Fibroblast of skin of right biceps (primary cell): Measurements from ENCODE around the gene ITPR2.
A peak's percentile ranks its signal among the peaks of the same experiment; 100 is the strongest.

ENCODE experiments used
- DNase-seq: peaks from one replicate; pipeline ENCODE4 v3.0.0-alpha.2; 2013

ITPR2 gene

DNA sequence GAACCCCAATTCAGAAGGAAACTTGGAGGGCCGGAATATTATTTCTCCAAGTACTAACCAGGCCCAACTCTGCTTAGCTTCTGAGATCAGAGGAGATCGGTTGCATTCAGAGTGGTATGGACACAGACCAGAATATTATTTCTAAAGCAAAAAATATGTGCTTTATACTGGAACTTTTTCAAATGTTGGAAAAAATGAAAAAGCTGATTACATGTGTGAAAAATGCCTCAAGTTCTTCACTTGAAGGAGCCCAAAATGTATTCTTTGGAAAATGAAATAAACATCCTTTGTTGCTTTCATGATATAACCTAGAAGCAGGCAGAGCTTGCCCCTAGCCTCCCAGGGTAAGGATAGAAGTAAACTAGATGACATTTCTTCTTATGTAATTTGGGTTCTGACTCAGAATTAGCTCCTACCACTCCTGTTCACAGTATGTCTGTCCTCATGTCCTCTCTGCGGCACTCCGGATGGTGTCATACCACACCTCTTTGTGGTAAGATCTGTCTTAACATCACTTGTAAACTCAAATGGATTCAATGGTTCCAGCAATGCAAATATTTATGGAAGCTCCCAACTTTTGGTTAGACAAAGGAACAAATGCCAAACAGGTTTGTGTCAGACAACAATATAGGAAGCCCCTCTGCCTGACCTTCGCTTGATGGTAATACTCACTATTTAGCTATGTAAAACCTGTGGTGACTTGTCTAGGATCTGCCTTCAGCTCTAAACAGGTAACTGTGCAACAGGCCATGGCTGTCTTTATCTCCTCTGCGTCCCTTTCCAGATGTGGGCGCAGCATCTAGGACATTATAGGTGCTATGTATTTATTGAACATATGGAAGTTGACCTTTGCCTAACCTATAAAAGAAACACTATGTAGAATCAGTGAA, 459.1 kb downstream of the ITPR2 start:
- peak; percentile 7 for DNase-seq

DNA sequence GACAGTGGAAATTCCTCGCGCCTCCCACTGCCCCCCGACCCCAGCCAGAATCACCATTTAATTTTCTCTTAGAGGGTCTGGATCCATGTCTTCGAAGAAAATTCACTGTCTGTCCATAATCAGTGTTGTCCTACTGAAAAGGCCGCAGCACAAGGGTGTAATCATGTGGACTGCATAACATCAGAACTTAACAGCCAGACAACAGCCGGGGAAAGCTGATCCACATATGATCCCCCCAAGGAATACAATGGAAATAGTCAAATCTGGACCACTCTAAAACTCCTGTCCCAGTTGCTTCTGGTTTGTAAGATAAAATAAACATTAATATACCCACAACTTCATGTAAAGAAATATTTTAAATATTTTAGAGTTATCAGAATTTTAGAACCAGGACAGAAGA, 460.1 kb downstream of the ITPR2 start:
- DNase-seq, result no peak

DNA sequence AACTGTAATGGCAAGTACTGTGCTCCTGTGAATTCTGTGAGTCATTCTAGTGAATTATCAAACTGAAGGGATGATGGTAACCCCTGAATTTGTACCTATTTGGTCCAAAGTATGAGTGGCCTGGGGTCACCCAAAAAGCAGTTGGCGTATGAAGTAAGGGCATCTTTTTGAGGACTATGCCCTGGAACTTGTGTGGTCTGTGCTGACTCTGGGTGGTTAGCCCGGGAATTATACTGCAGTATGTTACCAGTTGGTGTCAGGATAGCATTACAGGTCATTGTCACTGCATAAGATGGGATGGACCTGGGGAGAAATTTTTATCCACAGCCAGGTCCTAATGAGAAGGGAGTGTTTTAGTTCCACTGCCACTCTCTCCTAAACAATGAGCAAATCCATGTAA, 462.9 kb downstream of the ITPR2 start:
- DNase-seq, result no peak

DNA sequence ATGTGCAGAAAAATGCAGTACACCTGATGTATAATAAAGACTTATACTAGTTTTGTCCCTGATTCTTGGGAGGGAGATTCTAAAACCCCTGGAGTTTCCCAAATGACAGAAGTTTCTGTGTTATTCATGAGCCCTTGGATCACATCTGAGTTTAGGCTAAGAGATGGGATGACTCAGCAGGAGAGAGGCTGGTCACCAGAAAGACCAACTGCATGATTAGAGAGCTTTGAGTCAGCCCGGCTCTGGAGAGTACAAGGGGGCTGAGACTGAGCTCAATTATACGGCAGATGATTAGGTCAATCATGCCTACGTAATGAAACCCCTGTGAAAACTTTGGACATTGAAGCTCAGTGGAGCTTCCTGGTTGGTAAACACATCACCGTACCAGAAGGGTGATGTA, 463.4 kb downstream of the ITPR2 start:
- DNase-seq, result peak; percentile 84

DNA sequence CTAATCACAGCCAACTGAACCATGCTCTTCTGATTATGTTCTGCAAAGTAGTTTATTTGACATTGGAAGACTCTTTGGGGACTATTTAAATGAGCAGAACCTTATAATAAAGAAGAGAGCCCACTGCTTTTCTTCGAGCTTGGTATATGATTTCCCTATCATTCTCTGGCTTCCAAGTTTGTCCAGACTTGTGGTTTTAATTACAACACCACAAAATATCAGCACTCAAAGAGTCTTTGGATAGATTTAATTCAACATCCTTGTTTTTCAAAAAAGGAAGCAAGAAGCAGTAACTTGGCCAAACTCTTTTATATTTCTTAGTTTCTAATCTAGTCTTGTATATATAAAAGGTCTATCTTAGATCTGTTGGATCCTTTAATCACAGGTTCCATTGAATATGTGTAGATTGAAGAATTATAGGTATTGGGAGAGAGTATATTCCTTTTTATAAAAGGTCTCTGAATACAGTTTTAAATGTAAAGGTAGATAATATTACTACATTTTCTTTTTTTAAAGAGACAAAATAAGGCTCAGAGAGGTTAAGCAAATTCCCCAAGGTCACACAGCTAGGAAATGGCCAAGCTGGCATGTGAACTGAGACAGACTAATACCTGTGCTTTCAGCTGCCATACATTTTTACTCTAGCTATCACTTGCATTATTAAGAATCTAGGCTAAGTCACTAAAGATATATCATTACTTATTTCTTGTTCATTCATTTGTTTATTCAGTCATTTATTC, 464.8 kb downstream of the ITPR2 start:
- DNase-seq, result no peak

DNA sequence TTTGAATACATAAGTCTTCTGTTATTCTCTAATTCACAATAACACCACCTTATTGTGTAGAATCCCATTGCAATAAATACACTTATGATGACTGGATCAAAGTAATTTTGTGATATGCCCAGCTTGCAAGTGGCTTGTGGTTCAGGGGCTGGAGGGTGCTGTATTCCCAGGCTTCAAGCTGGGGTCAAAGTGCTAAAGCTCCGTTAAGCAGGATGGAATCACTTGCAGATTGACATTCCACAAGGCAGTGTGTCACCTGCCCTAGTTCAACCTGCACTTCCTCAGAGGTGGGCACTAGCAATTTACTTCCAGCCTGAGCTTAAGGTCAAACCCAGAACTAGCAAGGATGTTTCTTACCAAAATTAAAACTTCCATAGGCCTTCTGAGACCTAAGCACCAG, 471.0 kb downstream of the ITPR2 start:
- no peak for DNase-seq

DNA sequence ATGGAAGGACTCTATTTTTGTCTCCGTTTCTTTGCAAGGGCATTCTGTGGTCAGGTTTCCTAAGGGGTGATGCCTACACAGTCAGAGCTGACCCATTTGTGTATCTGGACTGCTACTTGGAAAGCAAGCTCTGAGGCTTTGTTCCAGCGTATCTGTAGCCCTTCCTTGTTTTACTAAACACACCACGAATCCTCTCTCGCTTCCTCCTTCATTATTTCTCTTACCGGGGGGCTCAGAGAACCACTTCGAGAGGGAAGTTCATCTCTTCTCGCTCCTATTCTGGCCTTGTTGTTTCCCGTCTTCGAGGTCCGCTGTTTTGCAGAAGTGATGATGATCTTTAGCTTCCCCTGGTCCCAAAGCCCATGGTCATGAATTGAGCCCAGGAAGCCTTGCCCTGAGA, 472.9 kb downstream of the ITPR2 start:
- no peak for DNase-seq

DNA sequence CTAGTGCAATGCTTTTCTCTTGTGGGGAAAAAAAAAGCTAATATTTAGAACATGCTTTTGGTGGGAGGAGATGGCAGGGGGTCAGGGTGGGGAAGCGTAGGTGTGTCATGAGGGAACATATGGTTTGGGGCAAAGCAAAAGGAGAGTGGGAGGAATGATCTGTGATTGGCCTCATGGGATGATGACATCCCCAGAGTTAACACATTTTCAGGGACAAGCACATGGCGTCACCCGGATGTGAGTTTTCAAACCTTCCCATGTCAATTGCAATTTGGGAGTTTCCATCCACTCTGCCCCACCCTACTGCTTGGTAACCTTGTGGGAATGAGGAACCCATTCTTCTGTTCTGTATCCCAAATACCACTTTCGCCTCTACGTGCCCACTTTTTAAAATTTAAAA, 473.4 kb downstream of the ITPR2 start:
- DNase-seq, result no peak

DNA sequence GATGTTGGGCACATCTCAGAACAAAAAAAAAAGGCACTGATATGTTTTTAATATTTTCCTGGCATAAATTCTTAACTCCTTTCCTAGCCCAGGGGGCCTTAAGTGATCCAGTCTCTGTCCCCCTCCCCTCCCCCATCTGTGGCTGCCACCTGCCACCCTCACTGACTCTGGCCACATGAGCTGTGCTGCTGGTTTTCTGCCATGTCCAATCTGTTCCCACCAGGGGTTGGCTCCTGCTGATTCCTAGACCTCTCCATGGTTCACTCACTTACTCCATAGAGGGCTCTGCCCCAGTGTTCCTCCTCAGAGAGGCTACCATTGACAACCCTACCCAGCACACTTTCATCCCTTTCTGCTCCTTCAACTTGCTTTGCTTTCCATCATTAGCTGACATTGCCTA, 474.3 kb downstream of the ITPR2 start:
- DNase-seq, result no peak

DNA sequence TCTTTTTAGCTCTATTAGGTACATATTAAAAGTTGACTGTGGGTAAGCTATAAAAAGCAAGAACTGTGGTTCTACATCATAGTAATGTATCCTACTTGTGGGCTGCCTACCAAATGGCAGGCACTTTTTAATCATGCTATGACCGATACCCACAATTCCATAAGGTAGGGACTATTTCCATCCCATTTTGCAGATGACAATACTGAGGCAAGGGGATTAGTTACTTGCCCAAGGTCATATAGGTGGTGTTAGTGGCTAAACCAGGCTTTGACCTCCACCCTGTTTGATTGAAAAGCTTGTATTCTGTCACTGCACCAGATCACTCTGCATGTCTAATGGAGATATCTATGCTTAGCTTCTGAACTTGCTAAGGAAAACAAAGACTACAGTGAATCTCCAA, 485.7 kb downstream of the ITPR2 start:
- DNase-seq, result no peak

DNA sequence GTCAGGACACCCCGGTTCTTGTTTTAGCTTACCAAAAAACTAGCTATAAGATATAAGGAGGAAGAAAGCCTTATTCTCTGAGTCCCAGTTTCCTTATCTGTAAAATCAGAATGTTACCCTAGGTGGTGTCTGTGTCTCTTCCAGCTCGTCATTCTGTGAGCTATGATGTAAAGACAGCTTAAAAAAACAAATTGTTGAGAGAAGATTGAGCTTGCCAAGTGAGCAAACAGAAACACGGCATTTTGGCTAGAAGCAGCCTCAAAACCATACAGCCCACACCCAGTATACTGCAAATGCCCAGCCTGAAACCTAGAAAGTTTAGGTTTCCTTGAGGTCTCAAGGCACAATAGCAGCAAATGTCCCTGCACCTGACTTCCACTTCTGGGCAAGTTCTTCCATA, 486.3 kb downstream of the ITPR2 start:
- DNase-seq, result peak; percentile 12

DNA sequence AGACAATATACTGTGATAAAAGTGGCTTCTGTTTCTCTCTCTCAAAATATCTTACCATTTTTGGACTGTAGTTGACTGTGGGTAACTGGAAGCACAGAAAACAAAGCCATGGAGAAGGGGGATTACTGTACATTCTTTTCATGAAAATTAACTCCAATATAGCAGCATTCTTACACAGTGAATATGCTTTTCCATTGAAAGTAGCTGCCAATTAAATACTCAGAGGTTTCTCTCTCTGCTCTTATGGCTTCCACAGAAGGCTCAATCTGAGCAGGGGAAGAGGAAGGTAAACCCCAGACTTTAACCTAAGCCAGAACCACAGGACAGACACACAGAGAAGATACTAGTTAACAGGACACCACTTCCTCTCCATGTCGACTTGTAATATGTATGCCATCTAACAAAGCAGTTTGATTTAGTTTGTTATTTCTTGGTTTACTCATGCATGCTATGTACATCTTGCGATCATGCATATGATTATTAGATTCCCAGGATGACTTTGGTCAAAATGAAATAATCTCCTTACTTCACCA, 487.5 kb downstream of the ITPR2 start:
- DNase-seq, result peak; percentile 43

DNA sequence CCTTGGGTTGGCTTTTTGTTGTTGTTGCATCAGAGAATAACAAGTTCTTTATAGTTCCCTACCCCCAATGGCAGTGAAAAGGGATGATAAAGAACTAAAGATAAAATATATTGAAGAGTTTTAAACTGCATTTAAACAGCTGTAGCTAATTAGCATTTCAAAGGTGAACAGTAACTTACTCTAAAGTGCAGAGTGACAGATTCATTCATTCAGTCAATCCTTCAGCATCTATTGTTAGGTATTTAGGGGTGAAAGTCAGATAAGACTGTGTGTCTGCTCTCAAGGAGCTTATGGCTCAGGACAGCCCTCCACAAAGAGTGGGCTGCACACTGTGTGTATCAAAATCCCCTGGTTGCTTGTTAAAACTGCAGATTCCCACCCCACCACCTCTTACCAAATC, 491.5 kb downstream of the ITPR2 start:
- DNase-seq, result no peak

DNA sequence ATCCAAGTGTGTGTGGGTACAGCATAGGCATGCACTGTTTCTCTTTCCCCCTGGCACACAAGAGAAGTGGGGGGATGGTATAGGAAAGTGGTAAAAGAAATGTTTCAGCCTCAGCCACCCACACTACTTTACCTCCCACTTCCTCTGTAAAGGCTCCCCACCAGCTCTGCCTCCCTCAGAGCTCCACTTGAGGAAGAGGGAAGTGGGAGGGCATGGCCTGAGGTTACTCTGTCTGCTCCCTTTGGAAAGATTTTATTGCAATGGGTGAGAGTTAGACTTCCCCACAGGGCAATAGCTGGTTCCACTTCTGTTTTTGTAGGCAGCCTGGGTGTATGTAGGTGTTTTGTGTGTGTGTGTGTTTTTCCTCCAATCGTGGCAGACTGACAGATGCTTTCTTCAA, 492.3 kb downstream of the ITPR2 start:
- DNase-seq, result no peak

DNA sequence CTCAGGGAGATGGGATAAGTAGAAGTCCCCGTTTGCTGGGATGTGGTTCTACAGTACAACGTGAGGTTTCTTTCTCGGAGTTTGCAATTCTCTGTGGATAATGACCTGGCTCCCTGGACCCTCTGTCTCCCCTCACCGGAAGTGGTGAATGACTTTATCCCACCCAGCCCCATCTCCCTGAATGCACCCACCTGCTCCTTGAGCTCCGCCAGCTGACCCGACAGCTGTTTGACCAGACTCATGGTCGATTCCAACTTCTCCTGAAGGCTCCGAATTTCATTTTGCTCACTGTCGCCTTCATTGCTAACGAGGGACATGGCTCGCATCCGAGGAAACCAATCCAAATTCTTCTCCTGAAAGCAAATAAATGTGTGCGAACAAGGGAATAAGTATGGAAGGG, 493.0 kb downstream of the ITPR2 start:
- no peak for DNase-seq

DNA sequence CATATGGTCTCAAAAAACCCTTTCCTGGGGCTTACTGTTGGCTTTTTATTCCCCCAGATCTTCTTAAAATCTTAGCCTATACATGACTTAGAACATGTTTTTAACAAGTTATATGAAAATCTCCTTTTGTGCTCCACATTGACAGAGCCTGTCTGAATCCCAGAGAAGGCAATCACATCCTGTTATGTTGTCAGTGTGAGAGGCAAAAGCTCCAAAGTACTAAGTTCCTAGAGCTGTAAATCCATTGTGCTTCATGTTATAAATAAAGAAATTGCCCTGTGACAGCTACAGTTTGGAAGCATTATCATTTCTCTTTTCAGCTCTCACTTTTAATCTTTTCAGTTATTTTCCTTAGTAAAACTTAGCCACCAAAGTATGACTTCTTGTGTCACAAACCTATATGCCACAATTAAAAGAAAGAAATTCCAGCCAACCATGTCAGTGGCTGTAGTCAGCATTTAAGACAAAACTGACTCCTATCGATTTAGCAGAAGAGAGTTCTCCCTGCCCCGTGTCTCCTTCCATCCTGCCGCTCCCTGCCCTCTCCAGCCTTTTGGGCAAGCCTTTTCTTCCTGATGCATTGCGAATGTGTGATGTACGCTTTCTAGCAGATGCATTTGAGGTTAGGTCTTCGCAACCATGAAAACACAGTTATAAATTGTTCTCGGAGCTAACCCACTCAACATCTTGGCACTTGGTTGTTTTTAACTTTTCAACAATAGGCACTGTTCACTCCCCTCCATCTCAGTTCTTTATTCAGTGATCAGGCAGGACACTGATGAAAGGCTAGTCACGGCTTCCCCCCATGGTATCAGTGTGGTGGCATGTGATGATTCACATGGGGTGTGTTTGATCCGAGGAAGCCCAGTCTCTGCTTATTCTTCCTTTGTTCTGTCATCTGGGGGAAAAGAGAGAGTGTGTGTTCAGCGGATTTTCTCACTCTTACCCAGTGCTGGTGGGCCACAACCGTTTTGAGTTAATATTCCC, 494.1 kb downstream of the ITPR2 start:
- DNase-seq, result peak; percentile 77

DNA sequence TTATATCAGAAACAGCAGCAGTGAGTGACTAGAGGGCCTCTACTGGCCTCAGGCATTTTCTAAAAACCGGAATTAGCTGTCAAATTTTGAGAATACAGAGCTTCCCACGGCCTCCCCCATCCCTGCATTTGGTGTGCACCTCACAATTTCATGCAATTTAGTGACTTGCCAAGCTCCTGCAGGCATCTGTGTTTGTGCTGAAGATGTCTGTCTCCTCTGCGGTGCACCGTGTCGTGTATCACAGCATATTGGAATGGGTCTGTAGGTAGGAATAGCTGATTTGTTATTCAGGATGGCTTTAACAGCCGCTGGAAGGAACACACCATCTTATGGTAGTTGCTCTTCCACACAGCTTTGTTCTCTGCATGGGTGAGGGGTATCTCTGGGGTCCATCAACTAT, 497.3 kb downstream of the ITPR2 start:
- no peak for DNase-seq

DNA sequence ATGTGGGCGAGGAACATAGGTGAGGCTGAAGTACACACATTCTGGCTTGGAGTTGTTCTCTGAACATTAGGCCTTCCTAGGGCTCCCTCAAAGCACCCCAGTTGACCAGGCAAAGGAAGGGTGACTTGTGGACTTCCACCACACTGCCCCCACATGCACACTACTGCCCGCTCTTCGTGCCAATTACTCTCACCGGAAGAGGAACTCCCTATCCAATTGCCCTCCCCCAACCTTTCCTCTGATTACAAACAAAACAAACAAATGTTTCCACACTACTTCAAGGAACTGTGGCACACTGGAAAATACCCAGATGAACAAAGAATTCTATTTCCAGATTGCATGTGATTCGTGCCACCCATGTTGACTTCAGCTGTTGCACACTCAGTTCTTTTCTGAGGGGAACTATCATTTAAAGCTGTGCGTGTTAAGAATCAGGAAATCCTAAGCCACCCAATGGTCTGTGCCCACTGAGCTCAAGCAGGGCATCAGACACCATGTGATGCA, 498.3 kb downstream of the ITPR2 start:
- no peak for DNase-seq

DNA sequence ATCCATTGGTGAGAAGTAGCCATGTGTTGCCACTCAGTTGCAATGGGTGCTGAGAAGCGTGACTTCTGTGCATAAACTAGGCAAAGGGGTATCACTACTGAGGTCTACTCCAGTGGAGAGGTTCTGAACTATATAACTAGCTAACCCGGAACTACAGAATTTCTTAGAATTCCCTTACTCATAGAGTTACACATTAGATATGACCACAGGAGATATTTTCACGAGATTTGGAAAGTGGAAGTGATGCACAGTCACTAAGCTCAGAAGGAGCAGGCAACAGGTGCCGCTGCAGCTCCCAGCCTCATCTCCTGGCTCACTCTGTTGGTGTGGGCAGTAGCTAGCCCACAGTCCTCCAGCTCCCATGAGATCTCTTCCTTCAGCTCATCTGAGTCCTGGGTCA, 501.0 kb downstream of the ITPR2 start:
- no peak for DNase-seq

DNA sequence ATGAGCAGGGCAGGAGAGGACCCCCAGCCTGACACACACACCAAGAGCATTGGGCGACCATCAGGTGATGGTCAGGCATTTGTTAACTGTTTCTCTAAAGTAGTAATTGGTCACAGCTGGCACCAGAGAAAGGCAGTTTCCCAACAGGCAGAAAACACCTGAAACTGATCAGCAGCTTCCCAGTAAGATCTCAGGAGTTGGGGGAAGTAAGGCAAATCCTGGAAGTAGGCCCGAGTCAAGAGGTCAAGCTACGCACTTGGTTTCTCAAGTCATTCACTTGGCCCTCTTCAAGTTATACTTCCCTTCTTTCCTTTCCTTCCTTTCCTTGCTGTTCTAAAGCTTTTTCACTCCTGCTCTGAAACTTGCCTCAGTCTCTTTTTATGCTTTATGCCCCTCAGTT, 501.9 kb downstream of the ITPR2 start:
- DNase-seq, result no peak

DNA sequence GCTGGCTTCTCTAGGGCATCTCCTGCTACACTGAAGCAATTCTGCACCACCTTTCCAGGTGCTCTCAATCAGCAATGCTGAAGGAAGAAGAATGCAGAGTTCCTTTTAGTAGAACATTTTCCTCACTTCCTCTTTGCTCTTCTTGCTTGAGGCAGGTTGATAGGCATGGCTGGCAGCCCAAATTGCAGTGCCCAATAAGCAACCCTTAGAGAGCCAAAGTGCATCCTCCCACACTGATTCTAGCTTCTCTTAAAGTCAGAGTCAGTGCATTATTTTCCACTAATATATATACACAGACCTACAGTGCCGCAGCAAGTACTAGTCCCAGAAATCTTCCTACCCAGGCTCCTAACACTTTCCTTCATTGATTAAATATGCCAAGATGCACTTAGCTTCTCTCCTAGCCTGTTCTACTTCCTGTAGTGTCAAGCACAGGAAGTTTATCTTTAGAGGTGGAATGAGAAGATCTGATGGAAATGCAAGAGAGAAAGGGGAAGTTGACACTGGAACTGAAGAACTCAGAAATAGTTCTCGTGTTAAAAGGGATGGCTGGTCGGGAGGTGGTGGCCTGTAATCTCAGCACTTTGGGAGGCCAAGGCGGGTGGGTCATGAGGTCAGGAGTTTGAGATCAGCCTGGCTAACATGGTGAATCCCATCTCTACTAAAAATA, 504.9 kb downstream of the ITPR2 start:
- DNase-seq, result no peak

DNA sequence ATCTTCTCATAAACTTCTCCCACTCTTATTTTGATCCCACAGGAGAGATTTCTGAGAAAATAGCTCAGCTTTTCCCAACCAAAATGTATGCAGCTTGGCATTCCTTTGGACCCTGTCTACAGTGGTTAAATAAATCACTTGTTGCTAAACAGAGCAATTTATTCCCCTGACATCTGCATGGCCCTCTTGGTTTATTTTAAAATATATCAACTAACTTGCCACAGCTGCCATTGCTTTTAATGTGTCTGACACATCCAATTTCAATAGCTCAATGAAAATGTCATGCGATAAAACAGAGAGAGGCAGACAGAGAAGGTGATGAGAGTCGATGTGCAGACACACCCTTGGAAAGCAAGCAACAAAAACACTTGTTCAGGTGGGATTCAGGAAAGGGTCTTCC, 509.3 kb downstream of the ITPR2 start:
- no peak for DNase-seq
